ENCODE data around the gene CCNG2.
A peak's percentile ranks its signal among the peaks of the same experiment; 100 is the strongest.

Gene CCNG2

DNA sequence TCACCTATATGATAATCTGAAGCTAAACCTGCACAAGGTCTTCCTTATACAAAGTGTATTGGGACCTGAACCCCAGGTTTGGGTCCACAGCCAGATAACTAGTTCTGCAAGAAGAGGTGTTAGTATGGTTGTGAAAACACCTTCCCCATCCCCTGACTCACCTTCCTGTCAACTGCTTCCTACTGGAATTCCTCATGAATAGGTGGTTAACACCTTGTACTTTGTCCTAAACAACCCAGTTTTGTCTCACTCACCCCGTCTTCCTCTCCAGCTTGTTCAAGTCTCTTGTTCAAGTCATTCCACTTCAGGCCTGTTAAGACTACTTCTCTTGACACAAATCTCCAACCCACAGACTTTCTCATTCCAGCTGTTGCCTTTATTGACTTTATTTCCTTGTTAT is 45.5 kb downstream of the CCNG2 start:
- Histone ChIP-seq H3K4me2 (ENCODE audit: low read length) (no peak overlapping the region), H3K4me1 (ENCODE audit: control insufficient read depth in 1 of 2, insufficient read depth in 2 of 2, low read length in 2 of 2) (peaks cover 4 to 5% of the 10 kb centered on the region in 2 experiments), H3K9ac (ENCODE audit: low read length) (no peak overlapping the region), H3K18ac (ENCODE audit: low read length) (no peak overlapping the region), H3K9me3 (ENCODE audit: insufficient read depth, low read depth, low read length) (no peaks in the 10 kb centered on the region), H2AK5ac (ENCODE audit: low read length) (no peak overlapping the region), H3K14ac (ENCODE audit: low read length) (no peak overlapping the region), H2BK12ac (ENCODE audit: low read length) (no peak overlapping the region), H2AFZ (ENCODE audit: insufficient read depth, low read length, poor library complexity) (no peak overlapping the region), H3K27me3 (ENCODE audit: insufficient read depth, low read length) (no peaks in the 10 kb centered on the region), H3K4ac (ENCODE audit: low read depth, low read length) (no peak overlapping the region), H3K23ac (ENCODE audit: low read length) (no peak overlapping the region), H3K4me3 (ENCODE audit: low read depth, low read length) (no peak overlapping the region), H3K36me3 (ENCODE audit: control insufficient read depth in 1 of 2, insufficient read depth in 2 of 2, low read length in 2 of 2) (no peaks in the 10 kb centered on the region), H3K27ac (ENCODE audit: low read depth, low read length) (no peak overlapping the region), H2BK120ac (ENCODE audit: insufficient read depth, low read length, poor library complexity) (no peak overlapping the region), H4K8ac (ENCODE audit: low read depth, low read length) (no peak overlapping the region), H4K12ac (ENCODE audit: low read depth, low read length) (no peak overlapping the region), H2BK5ac (ENCODE audit: low read depth, low read length, poor library complexity) (no peak overlapping the region), H3K79me1 (ENCODE audit: low read length) (no peaks in the 10 kb centered on the region), H3K79me2 (ENCODE audit: control insufficient read depth, insufficient read depth, low read length, poor library complexity) (no peaks in the 10 kb centered on the region), H4K91ac (ENCODE audit: low read depth, low read length) (no peak overlapping the region)
- no CpG with 5 or more reads among the region's 1 CpG for WGBS (ENCODE audit: extremely low coverage, insufficient coverage, insufficient read length)
- no peak for DNase-seq

DNA sequence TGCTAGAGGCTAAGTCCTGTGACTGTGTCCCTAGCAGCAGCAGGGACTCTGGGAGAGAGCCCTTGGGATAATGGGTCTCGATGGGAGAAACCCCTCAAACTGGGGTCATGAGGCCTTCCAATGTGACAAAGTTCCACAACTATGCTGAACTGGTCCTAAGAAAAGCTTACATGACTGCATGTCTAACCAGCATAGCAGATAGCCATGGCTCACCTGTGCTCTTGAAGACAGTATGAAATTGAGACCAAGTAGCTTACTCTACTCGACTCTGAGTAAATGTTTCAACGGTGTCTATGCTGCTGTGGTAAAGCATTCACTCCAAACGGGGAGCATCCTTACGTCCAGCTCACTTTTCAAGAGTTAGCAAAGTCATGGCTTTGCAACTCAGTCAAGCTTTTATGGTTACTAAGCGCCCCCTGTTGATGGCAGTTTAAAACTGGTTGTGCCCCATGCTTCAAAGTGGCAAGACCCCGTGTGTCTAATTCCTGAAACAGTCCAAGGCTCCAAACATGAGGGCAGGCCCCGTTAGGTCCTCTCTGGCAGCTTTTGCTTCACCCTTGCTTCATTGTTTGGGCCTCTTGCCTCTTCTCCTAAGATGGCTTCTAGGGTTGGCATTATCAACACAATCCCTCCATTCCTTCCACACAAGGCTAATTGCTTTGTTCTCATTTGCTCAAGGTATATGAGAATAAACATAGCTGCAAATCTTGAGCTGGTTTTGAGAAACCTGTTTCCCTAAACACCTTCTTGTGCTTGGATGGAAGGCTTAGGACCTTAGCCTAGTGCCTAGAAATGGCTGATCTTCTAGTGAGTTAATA is 46.6 kb downstream of the CCNG2 start:
- H3K18ac ChIP-seq (ENCODE audit: low read length), result no peak overlapping the region
- H3K36me3 ChIP-seq (ENCODE audit: control insufficient read depth in 1 of 2, insufficient read depth in 2 of 2, low read length in 2 of 2), result no peaks in the 10 kb centered on the region
- no peak overlapping the region for H3K4ac ChIP-seq (ENCODE audit: low read depth, low read length)
- no peak overlapping the region for H3K4me3 ChIP-seq (ENCODE audit: low read depth, low read length)
- no CpG with 5 or more reads among the region's 8 CpGs for WGBS (ENCODE audit: extremely low coverage, insufficient coverage, insufficient read length)
- H3K23ac ChIP-seq (ENCODE audit: low read length), result no peak overlapping the region
- H3K79me1 ChIP-seq (ENCODE audit: low read length), result no peaks in the 10 kb centered on the region
- H2BK12ac ChIP-seq (ENCODE audit: low read length), result peak overlapping the region; percentile 28
- peak; percentile 79 to 89 for DNase-seq
- no peak overlapping the region for H3K14ac ChIP-seq (ENCODE audit: low read length)
- no peak overlapping the region for H3K27ac ChIP-seq (ENCODE audit: low read depth, low read length)
- no peak overlapping the region for H4K12ac ChIP-seq (ENCODE audit: low read depth, low read length)
- H3K27me3 ChIP-seq (ENCODE audit: insufficient read depth, low read length), result no peaks in the 10 kb centered on the region
- no peak overlapping the region for H4K91ac ChIP-seq (ENCODE audit: low read depth, low read length)
- no peaks in the 10 kb centered on the region for H3K9me3 ChIP-seq (ENCODE audit: insufficient read depth, low read depth, low read length)
- H4K8ac ChIP-seq (ENCODE audit: low read depth, low read length), result no peak overlapping the region
- no peak overlapping the region for H3K4me2 ChIP-seq (ENCODE audit: low read length)
- no peak overlapping the region for H2AK5ac ChIP-seq (ENCODE audit: low read length)
- peaks cover 4 to 5% of the 10 kb centered on the region in 2 experiments for H3K4me1 ChIP-seq (ENCODE audit: control insufficient read depth in 1 of 2, insufficient read depth in 2 of 2, low read length in 2 of 2)
- H2BK5ac ChIP-seq (ENCODE audit: low read depth, low read length, poor library complexity), result no peak overlapping the region
- no peak overlapping the region for H2AFZ ChIP-seq (ENCODE audit: insufficient read depth, low read length, poor library complexity)
- no peak overlapping the region for H3K9ac ChIP-seq (ENCODE audit: low read length)
- H2BK120ac ChIP-seq (ENCODE audit: insufficient read depth, low read length, poor library complexity), result no peak overlapping the region
- H3K79me2 ChIP-seq (ENCODE audit: control insufficient read depth, insufficient read depth, low read length, poor library complexity), result no peaks in the 10 kb centered on the region

- Histone ChIP-seq H3K23ac (ENCODE audit: low read length) (no peak overlapping the region), H2AFZ (ENCODE audit: insufficient read depth, low read length, poor library complexity) (no peak overlapping the region), H2AK5ac (ENCODE audit: low read length) (no peak overlapping the region), H3K4ac (ENCODE audit: low read depth, low read length) (no peak overlapping the region), H4K91ac (ENCODE audit: low read depth, low read length) (no peak overlapping the region), H2BK12ac (ENCODE audit: low read length) (no peak overlapping the region), H3K79me2 (ENCODE audit: control insufficient read depth, insufficient read depth, low read length, poor library complexity) (no peaks in the 10 kb centered on the region), H3K4me2 (ENCODE audit: low read length) (no peak overlapping the region), H3K4me3 (ENCODE audit: low read depth, low read length) (no peak overlapping the region), H3K14ac (ENCODE audit: low read length) (no peak overlapping the region), H3K18ac (ENCODE audit: low read length) (no peak overlapping the region), H3K27ac (ENCODE audit: low read depth, low read length) (no peak overlapping the region), H3K9me3 (ENCODE audit: insufficient read depth, low read depth, low read length) (no peaks in the 10 kb centered on the region), H3K27me3 (ENCODE audit: insufficient read depth, low read length) (no peaks in the 10 kb centered on the region), H4K8ac (ENCODE audit: low read depth, low read length) (no peak overlapping the region), H3K9ac (ENCODE audit: low read length) (no peak overlapping the region), H3K36me3 (ENCODE audit: control insufficient read depth in 1 of 2, insufficient read depth in 2 of 2, low read length in 2 of 2) (no peaks in the 10 kb centered on the region), H2BK120ac (ENCODE audit: insufficient read depth, low read length, poor library complexity) (no peak overlapping the region), H3K79me1 (ENCODE audit: low read length) (no peaks in the 10 kb centered on the region), H2BK5ac (ENCODE audit: low read depth, low read length, poor library complexity) (no peak overlapping the region), H4K12ac (ENCODE audit: low read depth, low read length) (no peak overlapping the region), H3K4me1 (ENCODE audit: control insufficient read depth in 1 of 2, insufficient read depth in 2 of 2, low read length in 2 of 2) (peaks cover under 1% of the 10 kb centered on the region in 2 experiments)
- DNase-seq, result no peak
Observed at GRCh38 chr4:77204621-77205020, 47.6 kb downstream of the CCNG2 start.

DNA sequence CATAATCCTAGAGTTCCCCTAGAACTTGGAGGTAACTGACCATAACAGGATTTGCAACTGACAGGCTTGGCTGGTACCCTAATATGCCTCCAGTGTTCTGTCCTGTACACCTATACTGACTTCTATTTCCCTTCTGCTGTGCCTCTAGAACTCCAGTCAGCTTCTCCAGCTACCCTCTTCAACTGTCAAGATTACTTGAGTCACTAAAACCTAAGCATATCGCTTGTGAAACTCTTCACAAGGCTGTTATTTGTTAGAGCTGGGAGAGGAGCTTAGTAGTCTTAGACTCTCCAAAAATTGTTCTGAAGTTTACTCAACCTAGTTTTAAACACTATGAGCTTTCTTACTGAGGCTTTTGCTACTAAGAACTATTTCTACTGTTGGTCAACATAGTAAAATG is 52.0 kb downstream of the CCNG2 start:
- no peak overlapping the region for H3K14ac ChIP-seq (ENCODE audit: low read length)
- H2BK5ac ChIP-seq (ENCODE audit: low read depth, low read length, poor library complexity), result no peak overlapping the region
- no peaks in the 10 kb centered on the region for H3K79me1 ChIP-seq (ENCODE audit: low read length)
- no peak for DNase-seq
- H3K4me3 ChIP-seq (ENCODE audit: low read depth, low read length), result no peak overlapping the region
- no CpG with 5 or more reads among the region's 1 CpG for WGBS (ENCODE audit: extremely low coverage, insufficient coverage, insufficient read length)
- no peaks in the 10 kb centered on the region for H3K27me3 ChIP-seq (ENCODE audit: insufficient read depth, low read length)
- no peaks in the 10 kb centered on the region for H3K79me2 ChIP-seq (ENCODE audit: control insufficient read depth, insufficient read depth, low read length, poor library complexity)
- no peak overlapping the region for H3K27ac ChIP-seq (ENCODE audit: low read depth, low read length)
- no peak overlapping the region for H3K23ac ChIP-seq (ENCODE audit: low read length)
- no peak overlapping the region for H4K91ac ChIP-seq (ENCODE audit: low read depth, low read length)
- H3K4me2 ChIP-seq (ENCODE audit: low read length), result no peak overlapping the region
- no peak overlapping the region for H3K9ac ChIP-seq (ENCODE audit: low read length)
- no peak overlapping the region for H2BK120ac ChIP-seq (ENCODE audit: insufficient read depth, low read length, poor library complexity)
- no peaks in the 10 kb centered on the region for H3K36me3 ChIP-seq (ENCODE audit: control insufficient read depth in 1 of 2, insufficient read depth in 2 of 2, low read length in 2 of 2)
- no peak overlapping the region for H4K12ac ChIP-seq (ENCODE audit: low read depth, low read length)
- no peak overlapping the region for H3K4ac ChIP-seq (ENCODE audit: low read depth, low read length)
- no peak overlapping the region for H4K8ac ChIP-seq (ENCODE audit: low read depth, low read length)
- no peak overlapping the region for H3K18ac ChIP-seq (ENCODE audit: low read length)
- no peak overlapping the region for H2AFZ ChIP-seq (ENCODE audit: insufficient read depth, low read length, poor library complexity)
- no peak overlapping the region for H2AK5ac ChIP-seq (ENCODE audit: low read length)
- H2BK12ac ChIP-seq (ENCODE audit: low read length), result no peak overlapping the region
- no peaks in the 10 kb centered on the region for H3K4me1 ChIP-seq (ENCODE audit: control insufficient read depth in 1 of 2, insufficient read depth in 2 of 2, low read length in 2 of 2)
- no peaks in the 10 kb centered on the region for H3K9me3 ChIP-seq (ENCODE audit: insufficient read depth, low read depth, low read length)
